ENCODE data around the gene ENOSF1. TPM values are rescaled to one million over a fixed set of nuclear protein-coding genes. Genes with fewer than 3 reads are reported as not detected.
A peak's percentile ranks its signal among the peaks of the same experiment; 100 is the strongest.

Gene ENOSF1
- total RNA-seq, 1 donor: 47.0 TPM

DNA sequence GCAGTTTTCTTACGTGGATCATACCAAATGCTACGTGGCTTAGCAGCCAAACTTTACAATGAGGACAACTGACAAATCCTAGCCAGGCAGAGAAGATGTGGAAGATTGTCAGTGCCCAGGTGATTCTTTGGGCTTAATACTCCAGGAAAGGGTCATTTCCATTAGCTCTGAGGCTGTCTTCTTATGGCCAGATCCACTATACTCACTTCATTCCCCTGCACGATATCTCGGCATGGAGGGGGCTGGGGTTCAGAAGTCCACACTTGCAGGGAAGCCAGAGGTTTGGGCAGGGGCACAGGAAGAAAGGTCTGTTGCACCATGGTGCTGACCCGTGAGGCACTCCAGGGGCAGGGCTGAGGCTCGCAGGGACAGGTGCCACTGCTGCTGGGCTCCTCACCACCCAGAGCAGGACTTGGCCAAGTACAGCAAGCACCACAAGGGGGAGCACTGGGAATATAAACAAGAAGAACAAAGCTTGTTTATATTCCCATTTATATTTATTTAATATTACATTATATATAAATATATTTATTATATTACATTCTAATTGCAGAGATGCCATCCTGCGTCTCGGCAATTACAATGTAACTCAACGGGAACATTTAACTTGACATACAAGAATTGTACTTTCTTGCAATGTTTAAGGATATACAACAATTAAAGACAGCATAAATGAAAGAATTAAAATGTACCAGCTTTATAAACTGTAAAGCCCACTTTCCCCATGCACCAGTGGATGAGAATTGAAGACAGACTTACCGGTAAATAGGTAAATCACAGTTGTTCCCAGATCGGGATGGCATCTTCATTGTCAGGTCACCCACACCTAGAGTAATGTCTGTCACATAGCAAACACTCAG is 88.4 kb downstream of the ENOSF1 start:
- DNase-seq (ENCODE audit: insufficient read length, low spot score, missing footprints): peak; percentile 63

DNA sequence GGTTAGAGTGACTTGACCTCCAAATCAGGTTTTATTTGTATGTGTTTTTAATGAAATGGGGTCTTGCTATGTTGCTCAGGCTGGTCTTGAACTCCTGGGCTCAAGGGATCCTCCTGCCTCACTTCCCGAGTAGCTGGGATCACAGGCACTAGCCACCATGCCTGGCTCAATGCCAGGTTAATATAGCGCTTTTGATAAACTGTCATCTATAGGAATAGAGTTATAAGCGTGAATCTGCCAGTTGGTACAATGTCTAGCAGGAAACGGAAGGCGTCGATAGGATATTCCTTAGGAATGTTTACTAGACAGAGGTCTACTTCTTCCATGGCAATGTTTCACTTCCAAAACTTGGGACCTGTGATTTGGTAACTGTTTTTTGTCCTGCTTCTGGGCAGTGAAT is 90.1 kb downstream of the ENOSF1 start:
- DNase-seq (ENCODE audit: insufficient read length, low spot score, missing footprints): no peak
- H3K9me3 ChIP-seq (ENCODE audit: low read depth, low read length): no peaks in the 10 kb centered on the region
- H3K27me3 ChIP-seq (ENCODE audit: insufficient read depth, low read length): peaks cover 7% of the 10 kb centered on the region
- TF ChIP-seq, protein P1, sequence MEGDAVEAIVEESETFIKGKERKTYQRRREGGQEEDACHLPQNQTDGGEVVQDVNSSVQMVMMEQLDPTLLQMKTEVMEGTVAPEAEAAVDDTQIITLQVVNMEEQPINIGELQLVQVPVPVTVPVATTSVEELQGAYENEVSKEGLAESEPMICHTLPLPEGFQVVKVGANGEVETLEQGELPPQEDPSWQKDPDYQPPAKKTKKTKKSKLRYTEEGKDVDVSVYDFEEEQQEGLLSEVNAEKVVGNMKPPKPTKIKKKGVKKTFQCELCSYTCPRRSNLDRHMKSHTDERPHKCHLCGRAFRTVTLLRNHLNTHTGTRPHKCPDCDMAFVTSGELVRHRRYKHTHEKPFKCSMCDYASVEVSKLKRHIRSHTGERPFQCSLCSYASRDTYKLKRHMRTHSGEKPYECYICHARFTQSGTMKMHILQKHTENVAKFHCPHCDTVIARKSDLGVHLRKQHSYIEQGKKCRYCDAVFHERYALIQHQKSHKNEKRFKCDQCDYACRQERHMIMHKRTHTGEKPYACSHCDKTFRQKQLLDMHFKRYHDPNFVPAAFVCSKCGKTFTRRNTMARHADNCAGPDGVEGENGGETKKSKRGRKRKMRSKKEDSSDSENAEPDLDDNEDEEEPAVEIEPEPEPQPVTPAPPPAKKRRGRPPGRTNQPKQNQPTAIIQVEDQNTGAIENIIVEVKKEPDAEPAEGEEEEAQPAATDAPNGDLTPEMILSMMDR (IDR thresholded peaks at IDR 0.05; ENCODE audit: extremely low read depth, low read depth, low read length): no peak
- peaks cover 2% of the 10 kb centered on the region for H3K4me1 ChIP-seq (ENCODE audit: insufficient read depth, low read length)
- no peak overlapping the region for H3K27ac ChIP-seq (ENCODE audit: low read depth, low read length)
- no peaks in the 10 kb centered on the region for H3K36me3 ChIP-seq (ENCODE audit: insufficient read depth, low read length)
- H2AFZ ChIP-seq (ENCODE audit: low read length): no peak overlapping the region
- H4K20me1 ChIP-seq (ENCODE audit: insufficient read depth, low read length): no peaks in the 10 kb centered on the region
- no peaks in the 10 kb centered on the region for H3K79me2 ChIP-seq (ENCODE audit: insufficient read depth, low read length)
- no peak overlapping the region for H3K4me2 ChIP-seq (ENCODE audit: insufficient read depth, low read length)
- no peak overlapping the region for H3K4me3 ChIP-seq (ENCODE audit: insufficient read depth, low read length)

More for the DNA sequence above, 88.4 kb downstream of the ENOSF1 start:
- Histone ChIP-seq H2AFZ (ENCODE audit: low read length) (no peak overlapping the region), H3K4me2 (ENCODE audit: insufficient read depth, low read length) (no peak overlapping the region), H4K20me1 (ENCODE audit: insufficient read depth, low read length) (no peaks in the 10 kb centered on the region), H3K4me1 (ENCODE audit: insufficient read depth, low read length) (peaks cover 2% of the 10 kb centered on the region), H3K36me3 (ENCODE audit: insufficient read depth, low read length) (no peaks in the 10 kb centered on the region), H3K27me3 (ENCODE audit: insufficient read depth, low read length) (peaks cover 7% of the 10 kb centered on the region), H3K9me3 (ENCODE audit: low read depth, low read length) (no peaks in the 10 kb centered on the region), H3K4me3 (ENCODE audit: insufficient read depth, low read length) (no peak overlapping the region), H3K27ac (ENCODE audit: low read depth, low read length) (no peak overlapping the region), H3K79me2 (ENCODE audit: insufficient read depth, low read length) (no peaks in the 10 kb centered on the region)
- TF ChIP-seq, protein P1 (IDR thresholded peaks at IDR 0.05; ENCODE audit: extremely low read depth, low read depth, low read length): peak; percentile 66

DNA sequence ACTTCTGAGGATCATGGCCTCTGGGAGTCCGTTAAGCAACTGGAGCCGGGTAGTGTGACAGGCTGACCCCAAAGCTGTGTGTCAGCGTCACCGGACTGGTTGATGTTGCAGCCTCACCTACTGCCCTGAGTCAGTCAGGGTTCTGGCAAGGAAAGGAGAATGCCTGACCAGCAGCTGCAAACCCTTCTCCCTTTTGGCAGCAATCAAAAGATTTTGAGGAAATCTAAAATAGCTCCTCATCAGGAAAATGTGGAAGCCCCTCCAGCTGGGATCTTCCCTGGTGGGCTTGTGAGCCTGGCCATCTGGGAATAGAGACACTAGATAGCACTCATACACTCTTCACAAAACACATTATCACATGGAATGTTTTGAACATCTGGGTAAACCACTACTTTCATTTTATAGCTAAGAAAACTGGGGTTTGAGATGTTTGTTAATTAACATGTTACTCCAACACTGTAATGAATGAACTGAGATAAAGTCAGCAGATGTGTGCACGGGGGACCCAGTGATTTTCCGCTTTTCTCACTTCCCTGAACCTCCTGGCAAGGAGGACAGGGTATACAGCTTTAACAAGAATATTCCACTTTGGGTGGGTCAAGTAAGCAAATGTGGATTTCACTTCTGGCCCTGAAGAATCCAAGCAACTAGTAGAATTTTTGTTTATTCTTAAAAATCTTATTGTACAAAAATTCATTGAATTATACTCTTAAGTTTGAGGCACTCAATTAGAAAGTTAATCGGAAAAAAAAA is 91.0 kb downstream of the ENOSF1 start:
- peaks cover 7% of the 10 kb centered on the region for H3K27me3 ChIP-seq (ENCODE audit: insufficient read depth, low read length)
- no peaks in the 10 kb centered on the region for H3K36me3 ChIP-seq (ENCODE audit: insufficient read depth, low read length)
- peak; percentile 54 for DNase-seq (ENCODE audit: insufficient read length, low spot score, missing footprints)
- H3K4me3 ChIP-seq (ENCODE audit: insufficient read depth, low read length): no peak overlapping the region
- no peak overlapping the region for H2AFZ ChIP-seq (ENCODE audit: low read length)
- H3K4me2 ChIP-seq (ENCODE audit: insufficient read depth, low read length): no peak overlapping the region
- TF ChIP-seq, protein P1 (IDR thresholded peaks at IDR 0.05; ENCODE audit: extremely low read depth, low read depth, low read length): no peak
- H4K20me1 ChIP-seq (ENCODE audit: insufficient read depth, low read length): no peaks in the 10 kb centered on the region
- H3K9me3 ChIP-seq (ENCODE audit: low read depth, low read length): no peaks in the 10 kb centered on the region
- no peak overlapping the region for H3K27ac ChIP-seq (ENCODE audit: low read depth, low read length)
- peaks cover 2% of the 10 kb centered on the region for H3K4me1 ChIP-seq (ENCODE audit: insufficient read depth, low read length)
- H3K79me2 ChIP-seq (ENCODE audit: insufficient read depth, low read length): no peaks in the 10 kb centered on the region

Other genes starting within 250 kb of the ENOSF1 start
- 38.0 and 56.9 TPM in 2 replicates for gene COLEC12, start 211.9 kb downstream of the ENOSF1 start, total RNA-seq
- gene CETN1, start 132.2 kb downstream of the ENOSF1 start, total RNA-seq: not detected in 2 replicates
- gene CLUL1, start 115.6 kb downstream of the ENOSF1 start, total RNA-seq: 0.72 TPM in 1 of 2 replicates, not detected in the other
- gene TYMS, start 55.0 kb downstream of the ENOSF1 start, total RNA-seq: 4.7 and 5.3 TPM in 2 replicates
- gene YES1, start 99.6 kb upstream of the ENOSF1 start, total RNA-seq: 97.5 and 99.5 TPM in 2 replicates
- gene ADCYAP1, start 192.2 kb upstream of the ENOSF1 start, total RNA-seq: not detected in 2 replicates

Measured in osteoblast (primary cell).